GM08714 (cell line): ENCODE data around the gene GAB2.

Source experiments
- H3K4me3 ChIP-seq: fragments of 200-500 bp; sonication (Bioruptor generic); 2 replicates; pipeline ENCODE4 v1.5.1; 2014; ENCODE audit warnings: mild to moderate bottlenecking, low read length, inconsistent platforms
- ZNF274 ChIP-seq: IDR thresholded peaks from 2 replicates; pipeline ENCODE4 v1.6.1; 2012; ENCODE audit warnings: mild to moderate bottlenecking, low read depth, low read length

Gene GAB2

DNA sequence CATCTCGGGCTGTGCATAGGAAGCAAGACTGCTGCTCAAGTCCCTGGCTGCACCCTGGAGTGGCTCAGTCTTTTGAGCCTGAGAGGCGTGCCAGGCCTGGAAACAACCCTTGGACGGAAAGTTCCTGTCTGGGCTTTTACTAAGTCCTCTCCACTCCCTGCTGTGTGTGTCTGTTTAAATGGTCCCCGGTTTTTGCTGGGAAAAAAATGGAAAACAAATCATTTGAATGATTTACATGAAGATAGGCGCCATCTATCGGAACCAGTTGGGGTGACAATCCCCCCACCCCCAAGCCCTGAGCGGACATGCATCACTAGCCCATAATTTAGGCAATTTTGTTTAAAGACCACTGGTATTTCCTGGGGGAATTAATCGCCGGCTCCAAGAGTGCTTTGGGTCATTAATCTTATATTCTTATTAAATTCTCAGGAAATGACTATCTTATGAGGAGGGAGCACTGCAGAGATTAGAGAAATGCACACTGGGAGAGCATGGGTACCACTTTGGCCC, 2.7 kb upstream of the GAB2 start:
- no peak for TF ChIP-seq ZNF274
- peak overlapping the region; percentile 13; the same call in 1 of the 2 replicates for H3K4me3 ChIP-seq

DNA sequence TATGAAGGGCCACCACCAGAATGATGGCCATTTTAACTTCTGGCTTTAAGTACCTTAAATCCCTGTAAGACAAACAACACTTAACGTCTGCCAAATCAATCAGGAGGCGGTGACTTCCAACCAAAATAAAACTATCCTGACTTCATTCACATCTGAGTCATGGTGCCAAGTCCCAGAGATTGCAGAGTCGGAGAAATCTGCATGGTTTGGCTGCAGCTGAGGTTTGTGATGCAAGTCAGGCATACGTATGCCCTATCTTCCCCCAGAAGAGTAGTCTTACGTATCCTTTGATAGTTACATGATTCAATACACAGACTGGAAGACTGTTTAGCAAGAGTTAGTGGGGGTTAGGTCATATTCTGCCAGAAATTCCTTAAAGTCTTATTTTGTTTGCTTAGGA, 1.7 kb upstream of the GAB2 start:
- TF ChIP-seq ZNF274: no peak
- H3K4me3 ChIP-seq: no peak overlapping the region

DNA sequence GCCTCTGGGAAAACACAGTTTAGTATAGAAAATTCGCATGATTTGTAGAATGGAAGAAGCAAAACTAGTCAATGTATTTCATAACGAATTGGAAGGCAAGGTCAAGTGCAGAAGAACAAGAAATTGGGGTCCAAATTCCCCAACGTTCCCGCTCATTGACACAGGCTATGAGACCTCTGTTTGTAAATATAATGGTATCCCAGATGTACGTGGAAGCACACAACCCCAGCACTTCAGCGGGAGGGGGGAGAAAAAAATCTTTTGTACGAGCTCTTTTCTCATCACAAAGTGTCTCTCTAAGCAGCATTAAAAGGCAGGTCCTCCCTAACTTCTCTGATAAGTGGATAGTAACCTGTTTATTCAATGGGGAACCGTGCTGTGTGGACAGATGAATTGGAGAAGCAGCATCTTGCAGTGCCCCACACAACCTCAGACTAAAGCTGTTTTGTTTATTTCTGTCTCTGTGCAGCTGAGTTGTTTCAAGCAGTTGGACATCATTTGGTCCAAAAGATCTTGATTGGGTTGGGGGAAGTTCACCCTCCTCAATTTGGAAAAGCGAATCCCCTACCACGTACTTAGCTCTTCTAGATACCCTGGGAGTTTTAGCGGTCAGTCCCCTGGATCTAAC, 1.1 kb upstream of the GAB2 start:
- H3K4me3 ChIP-seq: peak overlapping the region; percentile 60; the same call in 1 of the 2 replicates
- TF ChIP-seq ZNF274: no peak

DNA sequence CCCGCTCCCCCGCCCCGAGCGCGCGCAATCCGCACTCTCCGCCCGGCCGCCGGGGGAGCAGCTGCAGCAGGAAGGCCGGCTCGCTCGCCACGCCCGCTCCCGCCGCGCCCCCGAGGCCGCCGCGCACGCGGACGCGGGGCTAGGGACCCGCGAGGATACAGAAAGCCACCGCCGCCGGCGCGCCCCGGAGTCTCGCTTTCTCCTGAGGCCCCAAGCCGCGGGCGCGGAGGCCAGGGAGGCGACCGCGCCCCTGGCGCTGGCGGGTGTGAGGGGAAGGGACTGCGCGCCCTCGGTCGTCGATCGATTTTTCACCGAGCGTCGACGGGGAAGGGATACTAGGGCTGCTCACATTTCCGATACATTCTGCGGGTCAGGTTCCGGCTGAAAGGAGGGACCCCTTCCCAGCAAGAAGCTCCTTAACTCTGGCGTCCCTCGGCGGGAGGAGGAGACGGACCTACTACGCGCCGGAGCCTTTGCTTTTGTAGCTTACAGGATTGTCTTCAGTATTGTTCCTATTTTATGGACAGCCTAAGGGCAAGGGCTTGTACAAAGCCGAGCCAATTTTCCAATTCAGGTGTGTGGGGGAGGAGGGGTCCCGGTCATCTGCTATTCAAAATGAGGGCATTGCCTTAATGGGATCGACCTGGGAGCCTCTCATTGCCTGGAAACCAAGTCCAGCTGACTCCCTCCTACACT, 416 bp upstream of the GAB2 start:
- TF ChIP-seq ZNF274: no peak
- peak overlapping the region; percentile 60; the same call in 1 of the 2 replicates for H3K4me3 ChIP-seq

DNA sequence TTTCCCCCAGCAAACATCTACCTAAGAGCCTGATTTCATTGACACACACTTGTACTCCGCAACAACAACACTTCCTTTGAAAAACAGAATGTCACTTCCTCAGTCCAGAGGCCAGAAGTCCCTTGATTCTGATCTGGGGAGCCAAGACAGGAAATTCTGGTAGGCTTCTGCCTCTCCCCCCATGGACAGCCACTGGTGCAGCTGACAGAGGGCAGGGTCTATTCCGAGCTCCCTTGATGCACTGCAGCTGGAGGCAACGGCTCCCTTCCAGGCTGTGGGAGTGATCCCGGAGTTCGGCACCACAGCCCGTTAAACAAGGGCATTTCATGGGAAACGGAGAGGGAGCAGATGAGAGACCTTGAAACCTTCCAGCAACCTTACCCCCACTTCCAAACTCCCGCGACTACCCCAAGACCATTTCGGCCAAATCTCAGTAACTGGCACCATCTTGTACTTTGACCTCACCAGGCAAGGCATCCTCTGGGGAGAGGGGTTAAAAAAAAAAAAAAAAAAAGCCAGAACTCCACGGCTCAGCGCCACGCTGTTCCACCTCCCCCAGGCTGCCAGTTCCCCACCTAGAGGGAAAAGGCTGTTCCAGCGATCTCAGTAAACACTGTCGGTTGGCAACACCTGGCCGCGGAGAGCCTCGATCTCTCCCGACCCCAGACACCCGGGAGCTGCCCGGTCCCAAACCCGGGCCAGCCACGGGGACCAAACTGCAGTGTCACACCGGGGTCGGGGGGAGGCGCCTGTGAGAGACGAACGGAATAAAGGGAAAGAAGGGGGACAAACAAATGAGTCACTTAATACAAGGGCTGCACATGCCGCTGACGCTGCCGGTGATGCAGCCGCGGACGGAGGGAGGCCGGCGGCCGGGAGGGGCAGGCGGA, 1.1 kb downstream of the GAB2 start:
- H3K4me3 ChIP-seq: peak overlapping the region; percentile 66; the same call in 1 of the 2 replicates
- TF ChIP-seq ZNF274: no peak

DNA sequence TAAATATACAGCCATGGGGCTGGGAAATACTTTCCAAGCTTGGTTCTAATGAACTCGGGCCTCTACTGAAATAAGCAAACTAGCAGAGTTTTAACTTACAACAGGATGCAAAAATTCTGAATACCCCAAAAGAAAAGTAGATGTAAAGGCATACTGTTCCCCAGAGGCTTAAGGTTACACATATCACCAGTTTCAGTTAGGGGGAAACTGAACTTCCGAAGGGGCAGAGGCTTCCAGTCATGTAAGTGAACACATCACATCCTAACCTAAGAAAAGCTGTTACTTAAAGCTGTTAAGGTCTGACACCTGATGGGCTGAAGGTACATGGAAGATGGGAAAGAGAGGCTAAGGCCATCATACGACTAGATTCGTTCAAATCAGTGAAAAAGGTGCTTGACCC, 2.3 kb downstream of the GAB2 start:
- H3K4me3 ChIP-seq: no peak overlapping the region
- TF ChIP-seq ZNF274: no peak

DNA sequence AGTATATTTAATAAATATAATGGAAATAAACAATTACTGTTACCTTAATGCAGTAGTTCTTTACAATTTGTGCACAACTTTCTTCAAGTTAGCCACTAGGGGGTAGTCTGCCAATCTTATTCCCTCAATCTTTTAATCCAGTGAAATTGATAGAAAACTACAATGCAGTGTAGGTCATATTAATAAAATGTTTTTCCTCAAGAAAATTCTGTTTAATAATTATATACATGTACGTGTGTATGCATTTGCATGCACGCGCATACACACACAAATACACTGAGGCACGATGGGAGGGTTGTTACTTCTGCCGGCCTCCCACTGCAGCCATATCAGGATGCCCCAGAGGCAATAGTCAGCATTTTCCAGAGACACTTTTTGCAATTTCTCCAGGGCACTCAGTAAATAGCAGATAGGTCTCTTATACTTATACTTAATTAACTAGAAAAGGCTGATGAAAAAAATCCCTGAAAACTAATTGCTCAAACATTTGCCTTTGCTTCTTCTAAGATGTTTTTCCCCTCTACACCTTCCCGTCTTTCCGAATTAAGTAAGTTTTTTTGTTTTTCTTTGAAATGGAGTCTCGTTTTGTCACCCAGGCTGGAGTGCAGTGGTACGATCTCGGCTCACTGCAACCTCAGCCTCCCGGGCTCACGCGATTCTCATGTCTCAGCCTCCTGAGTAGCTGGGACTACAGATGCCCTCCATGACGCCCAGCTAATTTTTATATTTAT, 3.1 kb downstream of the GAB2 start:
- no peak for TF ChIP-seq ZNF274

DNA sequence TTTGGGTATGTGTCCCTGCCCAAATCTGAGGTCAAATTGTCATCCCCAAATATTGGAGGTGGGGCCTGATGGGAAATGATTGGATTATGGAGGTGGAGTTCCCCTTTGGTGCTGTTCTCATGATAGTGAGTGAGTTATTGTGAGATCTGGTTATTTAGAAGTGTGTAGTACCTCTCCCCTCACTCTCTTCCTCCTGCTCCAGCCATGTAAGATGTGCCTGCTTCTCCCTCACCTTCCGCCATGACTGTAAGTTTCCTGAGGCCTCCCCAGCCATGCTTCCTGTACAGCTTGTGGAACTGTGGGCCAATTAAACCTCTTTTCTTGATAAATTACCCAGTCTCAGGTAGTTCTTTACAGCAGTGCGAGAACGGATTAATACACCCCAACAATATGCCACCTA, 9.0 kb downstream of the GAB2 start:
- TF ChIP-seq ZNF274: no peak
- H3K4me3 ChIP-seq: no peak overlapping the region

More for the DNA sequence above, 3.1 kb downstream of the GAB2 start:
- no peak overlapping the region for H3K4me3 ChIP-seq

DNA sequence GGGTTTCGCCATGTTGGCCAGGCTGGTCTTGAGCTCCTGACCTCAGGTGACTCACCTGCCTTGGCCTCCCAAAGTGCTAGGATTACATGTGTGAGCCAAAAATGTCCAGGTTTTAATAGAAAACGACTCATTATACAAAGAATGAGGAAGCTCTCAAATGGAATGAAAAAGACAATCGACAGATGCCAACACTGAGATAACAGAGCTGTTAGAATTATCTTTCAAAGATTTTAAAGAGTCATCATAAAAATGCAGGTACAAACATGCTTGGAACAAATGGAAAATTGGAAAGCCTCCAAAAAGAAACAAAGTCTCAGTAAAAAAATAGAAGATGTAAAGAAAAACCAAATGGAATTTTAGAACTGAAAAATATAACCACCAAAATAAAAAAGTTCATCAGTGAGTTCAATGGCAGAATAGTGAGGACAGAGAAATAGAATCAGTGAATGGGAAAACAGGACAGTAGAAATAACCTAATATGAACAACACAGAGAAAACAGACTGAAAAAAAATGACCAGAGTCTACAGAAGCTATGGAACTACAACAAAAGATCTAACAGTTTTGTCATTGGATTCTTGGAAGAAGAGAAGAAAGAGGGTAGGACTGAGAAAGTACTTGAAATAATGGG, 10.9 kb downstream of the GAB2 start:
- no peak overlapping the region for H3K4me3 ChIP-seq
- TF ChIP-seq ZNF274: no peak

DNA sequence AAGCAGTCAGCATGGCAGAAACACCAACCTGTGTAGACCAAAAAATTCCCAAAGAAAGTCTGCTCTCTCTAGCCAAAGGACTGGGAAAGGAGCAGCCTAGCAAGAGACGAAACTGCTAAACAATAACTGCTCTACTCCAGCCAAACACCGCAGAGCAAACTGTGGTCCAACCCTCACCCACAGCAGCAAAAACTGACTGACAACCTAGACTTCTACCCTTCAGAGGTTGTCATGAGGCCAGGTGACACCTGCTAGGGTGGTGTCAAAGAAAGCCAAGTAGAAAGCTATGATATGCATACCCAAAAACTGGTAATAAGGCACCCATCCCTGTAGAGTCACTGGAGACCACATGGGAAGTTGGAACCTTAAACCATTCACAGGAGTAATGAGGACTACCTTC, 11.8 kb downstream of the GAB2 start:
- no peak overlapping the region for H3K4me3 ChIP-seq
- TF ChIP-seq ZNF274: no peak

DNA sequence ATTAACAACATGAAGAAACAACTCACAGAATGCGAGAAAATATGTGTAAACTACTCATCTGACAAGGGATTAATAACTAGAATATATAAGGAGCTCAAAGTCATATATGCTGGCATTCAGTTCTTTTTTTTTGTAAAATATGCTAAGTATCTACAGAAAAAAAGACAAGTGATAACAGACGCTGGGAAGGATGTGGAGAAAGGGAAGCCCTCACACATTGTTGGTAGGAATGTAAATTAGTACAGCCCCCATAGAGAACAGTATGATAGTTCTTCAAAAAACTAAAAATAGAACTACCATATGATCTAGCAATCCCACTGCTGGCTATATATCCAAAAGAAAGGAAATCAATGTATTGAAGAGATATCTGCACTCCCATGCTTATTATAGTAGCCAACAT, 13.8 kb downstream of the GAB2 start:
- no peak for TF ChIP-seq ZNF274
- H3K4me3 ChIP-seq: no peak overlapping the region

DNA sequence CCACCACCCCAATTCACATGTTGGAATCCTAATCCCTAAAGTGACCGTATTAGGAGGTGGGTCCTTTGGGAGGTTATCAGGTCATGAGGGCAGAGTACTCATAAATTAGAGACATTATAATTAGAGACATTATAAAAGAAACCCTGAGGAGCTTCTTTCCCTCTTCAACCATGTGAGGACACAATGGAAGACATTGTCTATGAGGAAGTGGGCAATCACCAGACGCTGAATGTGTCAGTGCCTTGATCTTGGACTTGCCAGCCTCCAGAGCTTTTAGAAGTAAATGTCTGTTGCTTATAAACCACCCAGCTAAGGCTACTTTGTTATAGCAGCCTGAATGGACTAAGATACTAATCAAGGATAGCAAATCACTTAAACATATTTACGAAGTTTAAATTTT, 14.8 kb downstream of the GAB2 start:
- no peak for TF ChIP-seq ZNF274

DNA sequence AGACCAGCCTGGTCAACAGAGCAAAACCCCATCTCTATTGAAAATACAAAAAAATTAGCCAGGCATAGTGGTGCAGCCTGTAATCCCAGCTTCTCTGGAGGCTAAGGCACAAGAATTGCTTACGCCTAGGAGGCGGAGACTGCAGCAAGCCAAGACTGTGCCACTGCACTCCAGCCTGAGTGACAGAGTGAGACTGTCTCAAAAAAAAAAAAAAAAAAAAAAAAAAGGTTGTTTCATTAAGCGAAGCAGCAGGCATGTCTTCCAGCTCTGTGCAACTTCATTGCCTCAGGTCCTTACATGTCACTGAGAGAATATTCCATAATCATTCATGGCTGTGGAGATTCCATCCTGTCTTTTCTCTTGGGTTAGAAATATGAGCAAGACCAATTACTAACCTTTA, 16.9 kb downstream of the GAB2 start:
- no peak for TF ChIP-seq ZNF274
- H3K4me3 ChIP-seq: no peak overlapping the region

More for the DNA sequence above, 14.8 kb downstream of the GAB2 start:
- no peak overlapping the region for H3K4me3 ChIP-seq
